B cell (primary cell): ENCODE data around the gene BLVRB. TPM values are rescaled to one million over a fixed set of nuclear protein-coding genes. Genes with fewer than 3 reads are reported as not detected.

ENCODE experiments used
- ATAC-seq: fragments of 200-7000 bp; cut with Tn5 transposase; one replicate; pipeline ENCODE4 v1.10.0; 2021; ENCODE audit warnings: low read depth, mild to moderate bottlenecking, moderate number of reproducible peaks, moderate library complexity
- CTCF ChIA-PET: fragments of 350-600 bp; sonication (Branson Sonifier 250); formaldehyde crosslinking; loops from one replicate; lab custom pipeline; 2021; ENCODE audit warnings: antibody characterized with exemption, inconsistent platforms; lab: Charles Lee
- POLR2A ChIA-PET: fragments of 350-600 bp; sonication (Branson Sonifier 250); formaldehyde crosslinking; loops from one replicate; lab custom pipeline; 2021; ENCODE audit warnings: antibody characterized with exemption; lab: Charles Lee
- DNase-seq: peaks from one replicate; pipeline ENCODE4 v3.0.0; 2013
- H2AFZ ChIP-seq: 2 replicates; pipeline ENCODE4 v1.6.1; 2012; ENCODE audit warnings: mild to moderate bottlenecking, low read depth, low read length; ENCODE audit not compliant: insufficient read depth, poor library complexity, severe bottlenecking
- H3K27ac ChIP-seq, 2 donors: 1 replicate in 1 of 2; 2 replicates in 1 of 2; pipeline ENCODE4 v1.5.1; 2012 to 2013; ENCODE audit warnings: low read length in 2 of 2, mild to moderate bottlenecking in 2 of 2, moderate library complexity in 1 of 2
- H3K27me3 ChIP-seq, 4 experiments: fragments of 200-600 bp in 1 of 4; sonication (generic) in 1 of 4; replicated peaks in 1 of 4; 1 replicate in 2 of 4; 2 replicates in 2 of 4; pipeline versions ENCODE4 v1.6.1 to v1.7.0; 2013 to 2016; ENCODE audit warnings: low read length in 3 of 4, mild to moderate bottlenecking in 2 of 4, mixed read lengths in 1 of 4, moderate library complexity in 1 of 4; ENCODE audit not compliant: insufficient read depth in 4 of 4, control insufficient read depth in 3 of 4; ENCODE audit errors: control extremely low read depth in 1 of 4
- H3K36me3 ChIP-seq, 2 experiments: replicated peaks in 1 of 2; 1 replicate in 1 of 2; 2 replicates in 1 of 2; pipeline versions ENCODE4 v1.6.1 to v1.7.1; 2013; ENCODE audit warnings: low read length in 1 of 2; ENCODE audit not compliant: insufficient read depth in 2 of 2, control insufficient read depth in 1 of 2; ENCODE audit errors: control extremely low read depth in 1 of 2, extremely low read depth in 1 of 2
- H3K4me1 ChIP-seq, 2 donors: fragments of 200-600 bp in 1 of 2; sonication (generic) in 1 of 2; 1 replicate in 1 of 2; 2 replicates in 1 of 2; pipeline versions ENCODE4 v1.5.1 to v1.6.1; 2013 to 2017; ENCODE audit warnings: low read length in 2 of 2; ENCODE audit not compliant: control insufficient read depth in 2 of 2, insufficient read depth in 2 of 2
- H3K4me2 ChIP-seq: replicated peaks from 2 replicates; pipeline ENCODE3; 2012; ENCODE audit warnings: mild to moderate bottlenecking, low read depth, low read length; ENCODE audit not compliant: poor library complexity, severe bottlenecking
- H3K4me3 ChIP-seq, 5 experiments: fragments of 200-600 bp in 1 of 5; sonication (generic) in 1 of 5; 1 replicate in 3 of 5; 2 replicates in 2 of 5; pipeline versions ENCODE4 v1.5.1 to v1.7.0; 2011 to 2016; ENCODE audit warnings: low read length in 4 of 5, mild to moderate bottlenecking in 4 of 5, low read depth in 2 of 5, control low read depth in 1 of 5, moderate library complexity in 1 of 5; ENCODE audit not compliant: insufficient read depth in 1 of 5; ENCODE audit errors: control extremely low read depth in 1 of 5, extremely low read depth in 1 of 5
- H3K79me2 ChIP-seq: fragments of 200-600 bp; sonication (generic); one replicate; pipeline ENCODE4 v1.6.0; 2016; ENCODE audit warnings: low read length; ENCODE audit not compliant: control insufficient read depth, insufficient read depth
- H3K9ac ChIP-seq: fragments of 200-600 bp; sonication (generic); 2 replicates; pipeline ENCODE4 v1.6.1; 2017; ENCODE audit warnings: mild to moderate bottlenecking, low read length, moderate library complexity
- H3K9me3 ChIP-seq, 3 donors: one replicate each; pipeline versions ENCODE4 v1.6.1 to v1.7.1; 2013; ENCODE audit warnings: low read length in 2 of 3; ENCODE audit not compliant: control insufficient read depth in 2 of 3, insufficient read depth in 1 of 3; ENCODE audit errors: control extremely low read depth in 1 of 3
- H4K20me1 ChIP-seq: 2 replicates; pipeline ENCODE4 v1.6.0; 2012; ENCODE audit warnings: mild to moderate bottlenecking, low read length; ENCODE audit not compliant: insufficient read depth, control insufficient read depth, poor library complexity, severe bottlenecking
- H3K27ac Mint-ChIP-seq: one replicate; pipeline ENCODE4 v1.8.0; 2021; ENCODE audit warnings: mixed read lengths
- H3K27me3 Mint-ChIP-seq: one replicate; pipeline ENCODE4 v1.8.0; 2021; ENCODE audit warnings: mixed read lengths
- H3K4me1 Mint-ChIP-seq: one replicate; pipeline ENCODE4 v1.8.0; 2021; ENCODE audit warnings: mixed read lengths
- H3K4me3 Mint-ChIP-seq: one replicate; pipeline ENCODE4 v1.8.0; 2021; ENCODE audit warnings: mixed read lengths
- H3K9me3 Mint-ChIP-seq: one replicate; pipeline ENCODE4 v1.8.0; 2022; ENCODE audit warnings: mixed read lengths; ENCODE audit not compliant: insufficient read depth
- CTCF ChIP-seq: fragments of 200-600 bp; IDR thresholded peaks from one replicate; pipeline ENCODE4 v1.8.0; 2022; ENCODE audit warnings: antibody characterized with exemption, mild to moderate bottlenecking
- EZH2 ChIP-seq: IDR thresholded peaks from 2 replicates; pipeline ENCODE4 v1.6.1; 2012; ENCODE audit warnings: borderline replicate concordance, low read depth, mild to moderate bottlenecking, moderate library complexity, low read length; ENCODE audit not compliant: insufficient read depth, poor library complexity, severe bottlenecking
- WGBS: methylation state at CpG from one replicate; pipeline ENCODE4 v1.1.5; 2013; ENCODE audit warnings: missing lambda C conversion rate; ENCODE audit not compliant: insufficient coverage; 5-methylcytosine and 5-hydroxymethylcytosine counted together
- intact Hi-C: fragments of 100-400 bp; cut with micrococcal nuclease; formaldehyde crosslinking; loops from one replicate; pipeline ENCODE4 v1.10.0; 2022
- polyA plus RNA-seq: library from polyadenylated mRNA; depleted of rRNA; stranded (reverse); fragments of >200 nt; gene quantifications from 2 replicates; pipeline ENCODE4 v1.2.3, GENCODE V29; 2012
- total RNA-seq, 2 donors: library from RNA; stranded (reverse); fragments of 120-200 nt in 1 of 2; gene quantifications; 1 replicate in 1 of 2; 2 replicates in 1 of 2; pipeline versions ENCODE4 v1.2.3 to v1.2.4, GENCODE V29; 2013 to 2022

Gene BLVRB
- total and polyA plus RNA-seq, 2 donors (not counting 1 experiment from before 2014, with no cell fraction given), result 14.2 to 23.2 TPM

GRCh38 chr19:40458597-40458974 lies 7.0 kb downstream of the BLVRB start:
- Mint-ChIP-seq H3K4me3 (no peak overlapping the region), H3K27ac (no peak overlapping the region), H3K4me1 (peaks cover 15% of the 10 kb centered on the region), H3K9me3 (no peaks in the 10 kb centered on the region), H3K27me3 (no peaks in the 10 kb centered on the region)
- ChIA-PET POLR2A (interaction anchor here (0.6 kb wide), 1 partner anchor 840 kb away, joined by 5 read pairs; no protein-coding TSS in a partner anchor), CTCF (interaction anchor here (0.7 kb wide), 2 partner anchors 133 to 190 kb away, joined by 3 read pairs; no protein-coding TSS in a partner anchor)
- peaks cover 10 to 14% of the 10 kb centered on the region in 2 donors for H3K4me1 ChIP-seq
- no peak for ATAC-seq
- 83% methylated on average over 1 of the region's 3 CpGs for WGBS
- H3K27me3 ChIP-seq, result no peaks in the 10 kb centered on the region
- intact Hi-C loops, result no loop called here
- no peak overlapping the region for H3K27ac ChIP-seq
- no peak overlapping the region for H3K9ac ChIP-seq
- TF ChIP-seq CTCF, result no peak
- no peak for TF ChIP-seq EZH2
- no peaks in the 10 kb centered on the region for H4K20me1 ChIP-seq
- no peaks in the 10 kb centered on the region for H3K79me2 ChIP-seq
- no peak overlapping the region for H3K4me3 ChIP-seq
- no peak for DNase-seq
- peaks cover 0 to 5% (median 0%) of the 10 kb centered on the region in 3 donors for H3K9me3 ChIP-seq
- H3K36me3 ChIP-seq, result no peaks in the 10 kb centered on the region
- H3K4me2 ChIP-seq, result no peak overlapping the region
- H2AFZ ChIP-seq, result no peak overlapping the region

GRCh38 chr19:40457953-40458596 lies 7.5 kb downstream of the BLVRB start:
- Histone ChIP-seq H3K4me2 (no peak overlapping the region), H3K9me3 (peaks cover 0 to 5% (median 0%) of the 10 kb centered on the region in 3 donors), H3K4me1 (peaks cover 10 to 14% of the 10 kb centered on the region in 2 donors), H3K79me2 (no peaks in the 10 kb centered on the region), H2AFZ (no peak overlapping the region), H3K27me3 (no peaks in the 10 kb centered on the region), H3K9ac (no peak overlapping the region), H3K4me3 (no peak overlapping the region), H4K20me1 (no peaks in the 10 kb centered on the region), H3K27ac (no peak overlapping the region), H3K36me3 (no peaks in the 10 kb centered on the region)
- no peak for DNase-seq
- Mint-ChIP-seq H3K4me1 (peaks cover 13% of the 10 kb centered on the region), H3K4me3 (no peak overlapping the region), H3K27me3 (no peaks in the 10 kb centered on the region), H3K9me3 (no peaks in the 10 kb centered on the region), H3K27ac (no peak overlapping the region)
- intact Hi-C loops, result no loop called here
- ATAC-seq, result no peak
- ChIA-PET POLR2A (no interaction called here), CTCF (interaction anchor here (0.7 to 2.0 kb wide), 3 partner anchors 37 to 189 kb away, joined by 3 to 5 read pairs (median 3); no protein-coding TSS in a partner anchor)
- TF ChIP-seq EZH2 (no peak), CTCF (no peak)
- 93% methylated on average over 15 of the region's 27 CpGs for WGBS
